ENCODE data around the gene DLX6.

Gene DLX6

DNA sequence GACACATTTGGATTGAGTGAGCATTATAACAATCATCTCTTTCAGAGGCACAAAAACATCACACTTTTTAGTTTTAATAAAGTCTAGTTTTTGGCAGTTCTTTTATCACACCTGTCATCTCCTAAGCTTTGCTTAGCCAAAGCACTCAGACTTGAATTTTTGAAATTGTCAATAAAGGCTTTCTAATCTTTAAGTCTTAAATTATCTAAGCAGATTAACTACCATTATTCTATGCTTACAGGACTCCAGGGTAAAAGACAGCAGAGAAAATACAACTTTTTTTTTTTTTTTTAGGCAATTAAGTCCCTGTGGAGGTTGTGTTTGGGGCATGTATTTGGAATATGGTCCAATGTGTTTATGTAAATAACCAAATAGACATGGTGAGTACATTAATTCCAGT is 17.6 kb upstream of the DLX6 start:
- ChIA-PET POLR2A (no interaction called here), CTCF (interaction anchor here (1.3 kb wide), 1 partner anchor 58 kb away, joined by 3 read pairs; no protein-coding TSS in a partner anchor)
- DNase-seq (ENCODE audit: extremely low spot score): no peak
- TF ChIP-seq, protein P1, sequence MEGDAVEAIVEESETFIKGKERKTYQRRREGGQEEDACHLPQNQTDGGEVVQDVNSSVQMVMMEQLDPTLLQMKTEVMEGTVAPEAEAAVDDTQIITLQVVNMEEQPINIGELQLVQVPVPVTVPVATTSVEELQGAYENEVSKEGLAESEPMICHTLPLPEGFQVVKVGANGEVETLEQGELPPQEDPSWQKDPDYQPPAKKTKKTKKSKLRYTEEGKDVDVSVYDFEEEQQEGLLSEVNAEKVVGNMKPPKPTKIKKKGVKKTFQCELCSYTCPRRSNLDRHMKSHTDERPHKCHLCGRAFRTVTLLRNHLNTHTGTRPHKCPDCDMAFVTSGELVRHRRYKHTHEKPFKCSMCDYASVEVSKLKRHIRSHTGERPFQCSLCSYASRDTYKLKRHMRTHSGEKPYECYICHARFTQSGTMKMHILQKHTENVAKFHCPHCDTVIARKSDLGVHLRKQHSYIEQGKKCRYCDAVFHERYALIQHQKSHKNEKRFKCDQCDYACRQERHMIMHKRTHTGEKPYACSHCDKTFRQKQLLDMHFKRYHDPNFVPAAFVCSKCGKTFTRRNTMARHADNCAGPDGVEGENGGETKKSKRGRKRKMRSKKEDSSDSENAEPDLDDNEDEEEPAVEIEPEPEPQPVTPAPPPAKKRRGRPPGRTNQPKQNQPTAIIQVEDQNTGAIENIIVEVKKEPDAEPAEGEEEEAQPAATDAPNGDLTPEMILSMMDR (IDR thresholded peaks at IDR 0.05; ENCODE audit: control extremely low read depth, extremely low read depth, low read depth, missing control alignments): no peak

DNA sequence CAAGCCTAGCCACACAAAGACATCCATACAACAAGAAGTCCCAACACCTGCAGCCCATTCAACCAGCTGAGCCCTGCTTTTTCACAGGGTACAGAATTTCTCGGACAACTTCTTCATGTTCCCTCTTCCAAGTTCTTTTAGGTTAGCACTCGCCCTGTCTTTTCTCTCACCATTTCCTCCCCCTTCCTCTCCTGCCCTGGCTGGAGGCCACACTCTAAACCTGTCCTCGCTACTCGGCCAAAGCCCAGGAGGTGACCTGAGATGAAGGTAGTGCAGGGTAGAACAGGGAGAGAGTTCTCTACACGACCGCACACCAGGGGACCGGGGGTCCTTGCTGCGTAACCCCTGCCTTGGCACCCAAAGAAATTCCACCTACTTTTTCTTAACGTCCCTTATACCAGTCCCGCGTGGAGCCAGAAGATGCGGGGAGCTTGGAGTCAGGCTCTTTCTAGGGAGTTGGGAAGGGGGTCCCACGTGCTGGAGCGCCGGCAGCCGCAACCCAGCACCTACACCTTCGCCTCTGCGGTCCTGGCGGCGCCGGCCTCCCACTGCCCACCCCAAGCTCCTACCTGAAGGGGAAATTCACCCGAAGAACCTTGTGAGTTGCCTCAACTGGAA is 16.0 kb upstream of the DLX6 start:
- CTCF ChIA-PET: interaction anchor here (0.8 to 1.3 kb wide), 2 partner anchors 38 to 59 kb away, joined by 3 read pairs; no protein-coding TSS in a partner anchor
- no peak for DNase-seq (ENCODE audit: extremely low spot score)
- POLR2A ChIA-PET: no interaction called here
- TF ChIP-seq, protein P1 (IDR thresholded peaks at IDR 0.05; ENCODE audit: control extremely low read depth, extremely low read depth, low read depth, missing control alignments): no peak

DNA sequence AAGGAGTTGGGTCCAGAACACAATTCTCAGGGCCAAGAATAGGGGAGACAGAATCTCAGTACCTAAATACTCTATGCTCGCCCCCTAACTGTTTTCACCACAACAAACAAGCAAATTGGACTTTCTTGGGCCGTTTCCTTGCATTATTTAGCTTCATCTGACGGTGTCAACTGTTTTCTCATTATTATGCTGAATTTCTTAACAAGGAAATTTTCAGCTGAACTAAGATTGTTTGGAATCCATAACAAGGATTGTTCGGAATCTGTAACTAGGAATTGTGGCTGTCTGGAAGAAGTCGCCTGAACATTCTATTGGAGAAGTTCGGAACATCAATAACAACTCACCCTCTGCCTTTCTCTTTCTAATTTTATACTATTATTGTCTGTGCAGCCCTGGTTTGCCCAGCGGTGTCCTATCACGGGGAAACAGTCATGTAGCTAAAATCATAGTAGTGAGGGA is 15.5 kb upstream of the DLX6 start:
- TF ChIP-seq, protein P1 (IDR thresholded peaks at IDR 0.05; ENCODE audit: control extremely low read depth, extremely low read depth, low read depth, missing control alignments): no peak
- CTCF ChIA-PET: interaction anchor here (1.3 kb wide), 1 partner anchor 9 kb away, joined by 3 read pairs; no protein-coding TSS in a partner anchor
- POLR2A ChIA-PET: no interaction called here
- no peak for DNase-seq (ENCODE audit: extremely low spot score)

DNA sequence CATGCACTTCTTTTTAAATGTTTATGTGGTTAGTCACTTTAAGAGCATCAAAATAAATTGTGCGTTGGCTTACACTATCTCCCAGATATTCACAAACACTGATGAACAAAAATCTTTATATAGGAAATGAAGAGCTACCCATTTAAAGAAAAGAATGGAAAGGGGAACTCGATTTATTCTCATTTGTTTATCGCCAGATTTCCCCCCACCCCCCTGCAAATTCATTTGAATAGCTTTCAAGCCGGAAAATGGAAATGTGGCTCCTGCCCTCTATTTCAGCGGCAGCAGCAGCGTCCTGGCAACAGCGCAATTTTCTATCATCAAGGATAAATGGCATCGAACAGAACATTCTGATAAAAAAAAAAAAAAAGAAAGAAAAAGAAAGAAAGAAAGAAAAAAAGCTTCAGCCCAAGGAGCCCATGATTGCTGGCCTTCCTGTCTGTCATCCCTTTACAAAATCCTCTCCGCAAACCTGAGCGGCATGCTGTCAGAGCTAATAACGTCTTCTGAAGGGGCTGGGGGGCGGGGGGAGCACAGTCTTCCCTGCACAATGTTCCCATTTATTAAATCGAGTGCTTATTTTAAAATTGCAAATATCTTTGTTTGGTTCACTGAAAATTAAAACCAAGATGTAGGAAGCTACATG is 13.7 kb upstream of the DLX6 start:
- ChIA-PET CTCF (interaction anchor here (1.2 kb wide), 1 partner anchor 13 kb away, joined by 3 read pairs; no protein-coding TSS in a partner anchor), POLR2A (no interaction called here)
- TF ChIP-seq, protein P1 (IDR thresholded peaks at IDR 0.05; ENCODE audit: control extremely low read depth, extremely low read depth, low read depth, missing control alignments): no peak
- no peak for DNase-seq (ENCODE audit: extremely low spot score)

DNA sequence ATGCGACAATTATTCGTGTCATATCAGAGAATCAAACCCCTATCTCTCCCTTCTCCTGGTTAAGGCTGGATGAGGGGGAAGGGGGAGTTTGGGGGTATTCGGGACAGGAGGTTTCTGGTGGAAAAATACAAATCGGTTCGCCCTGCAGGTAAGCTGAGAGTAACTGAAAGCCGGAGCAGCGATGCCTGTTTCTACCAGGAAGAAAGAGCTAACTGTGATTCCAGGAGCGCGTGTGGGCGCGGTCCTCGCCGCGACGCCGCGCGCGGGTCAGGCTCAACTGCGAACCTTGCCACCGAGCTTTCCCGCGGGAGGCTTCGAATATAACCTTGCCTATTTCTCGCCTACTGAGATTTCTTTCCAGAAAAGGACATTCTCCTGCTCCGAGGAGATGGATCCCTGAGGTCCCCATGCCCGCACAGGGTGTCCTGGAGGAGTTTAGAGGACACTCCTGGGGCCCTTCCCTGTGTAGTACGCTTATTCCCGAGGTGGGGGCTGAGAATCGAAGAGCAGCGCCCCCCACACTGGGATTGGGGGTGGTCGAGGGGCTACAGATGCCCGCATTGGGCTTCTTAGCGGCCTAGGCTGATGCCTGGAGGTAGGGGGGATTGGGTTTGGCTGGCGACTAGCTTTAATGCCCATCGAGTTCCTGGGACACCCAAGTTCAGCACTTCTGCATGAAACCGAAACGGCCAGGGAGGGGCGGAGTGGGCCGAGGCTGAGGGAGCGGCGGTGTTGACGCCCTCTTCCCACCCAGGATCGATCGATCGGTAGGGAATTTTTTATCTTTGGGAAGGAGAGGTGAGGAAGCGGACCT is 13.0 kb upstream of the DLX6 start:
- ChIA-PET POLR2A (no interaction called here), CTCF (interaction anchor here (1.0 to 1.9 kb wide), 3 partner anchors 10 to 35 kb away, joined by 3 to 8 read pairs (median 3); no protein-coding TSS in a partner anchor)
- no peak for DNase-seq (ENCODE audit: extremely low spot score)
- TF ChIP-seq, protein P1 (IDR thresholded peaks at IDR 0.05; ENCODE audit: control extremely low read depth, extremely low read depth, low read depth, missing control alignments): no peak

All from GM10248 (cell line).